NCI-H187 (cell line): Measurements from ENCODE around the gene RERE.

ENCODE experiments used
- DNase-seq, 2 experiments: peaks; one replicate each; lab custom pipeline; 2025; lab: John Stamatoyannopoulos, UW

The RERE gene

DNA sequence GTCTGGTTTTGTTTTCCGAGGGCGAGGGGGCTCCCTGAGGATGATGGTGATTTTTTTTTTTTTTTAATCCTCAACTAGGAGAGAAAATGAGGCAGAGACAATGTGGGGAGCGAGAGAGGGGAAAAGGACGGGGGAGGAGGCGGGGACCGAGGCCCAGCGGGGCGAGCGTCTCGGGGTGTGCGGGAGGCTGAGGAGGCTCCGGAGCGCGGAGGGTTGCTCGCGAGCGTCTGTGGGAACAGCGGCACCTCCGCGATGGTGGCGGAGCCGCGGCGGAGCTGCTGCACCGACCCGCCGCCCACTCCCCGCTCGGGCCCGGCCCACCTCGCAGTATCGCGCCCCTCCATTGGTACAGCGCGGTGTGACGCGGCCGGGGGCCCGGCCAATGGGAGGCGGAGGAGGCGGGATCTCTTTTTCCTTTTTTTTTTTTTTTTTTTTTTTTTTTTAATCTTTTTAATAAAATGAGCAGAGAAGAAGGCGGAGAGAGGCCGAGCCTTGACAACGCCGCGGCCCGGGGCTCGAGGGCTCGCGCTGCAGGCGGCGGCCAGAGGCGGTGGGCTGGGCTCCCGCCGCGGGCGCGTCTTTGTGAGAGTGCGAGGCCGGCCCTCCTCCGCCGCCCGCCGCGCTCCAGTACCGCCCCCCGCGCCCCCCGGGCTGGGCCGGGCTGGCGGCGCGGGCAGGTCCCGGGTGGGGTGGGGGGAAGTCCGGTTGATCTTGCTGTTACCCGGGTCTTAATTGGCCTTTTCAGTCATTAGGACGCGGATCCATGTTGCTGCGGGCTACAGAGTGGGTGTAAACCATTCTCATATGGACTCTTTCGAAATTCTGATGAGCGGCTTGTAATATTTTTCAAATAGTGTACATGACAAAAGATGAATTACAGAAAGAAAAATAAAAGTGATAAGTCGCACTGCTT is at the start of gene RERE:
Gene RERE, minus strand, starts transcription at position 229 of the 913 bp plus-strand sequence.
- peak; percentile 88 to 91 for DNase-seq

DNA sequence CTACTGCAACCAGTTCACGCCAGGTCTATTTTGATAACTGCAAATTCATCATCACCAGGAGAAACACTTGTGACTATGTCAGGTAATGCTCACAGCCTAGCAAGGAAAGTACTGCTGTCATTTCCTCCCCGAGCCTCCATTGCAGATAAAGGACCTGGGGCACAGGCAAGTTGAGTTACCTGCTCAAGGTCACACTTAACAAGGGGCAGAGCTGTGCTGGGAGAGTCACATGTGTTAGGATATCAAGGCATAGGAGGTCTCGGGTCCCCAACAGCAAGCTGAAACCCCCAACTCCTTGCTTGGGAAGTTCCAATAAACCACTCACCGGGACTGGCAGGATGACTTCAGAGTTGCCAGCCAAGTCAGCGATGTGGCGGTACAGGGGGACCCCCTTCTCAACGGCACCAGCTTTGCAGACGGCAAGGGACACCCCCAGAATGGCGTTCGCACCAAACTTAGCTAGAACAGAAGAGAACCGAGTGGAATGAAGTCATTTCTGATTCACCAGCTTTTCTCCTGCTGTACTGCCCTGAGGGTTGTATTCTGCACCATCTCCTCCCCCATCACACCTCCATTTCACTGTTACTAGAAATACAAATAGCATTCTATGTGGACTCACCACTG is 49.5 kb upstream of the RERE start:
- no peak for DNase-seq

DNA sequence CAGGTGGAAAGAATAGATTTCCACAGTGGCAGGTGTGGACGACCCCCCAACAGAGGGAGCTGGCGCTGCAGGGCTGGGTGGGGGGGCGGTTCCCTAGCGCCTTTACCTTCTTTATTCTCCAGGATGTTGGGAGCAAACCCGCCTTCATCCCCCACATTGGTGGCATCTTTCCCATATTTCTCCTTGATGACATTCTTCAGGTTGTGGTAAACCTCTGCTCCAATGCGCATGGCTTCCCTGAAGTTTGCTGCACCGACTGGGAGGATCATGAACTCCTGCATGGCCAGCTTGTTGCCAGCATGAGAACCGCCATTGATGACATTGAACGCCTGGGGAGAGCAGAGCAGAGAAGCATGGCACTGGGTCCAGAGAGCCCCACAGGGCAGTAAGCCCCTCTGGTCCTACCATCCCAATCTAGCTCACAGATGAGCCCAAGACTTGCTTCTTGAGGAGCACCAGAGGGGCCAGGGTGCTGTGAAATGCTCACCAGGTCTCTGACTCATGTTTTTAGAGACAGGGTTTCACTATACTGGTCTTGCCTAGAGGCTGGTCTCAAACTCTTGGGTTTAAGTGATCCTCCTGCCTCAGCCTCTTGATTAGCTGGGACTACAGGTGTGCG is 48.8 kb upstream of the RERE start:
- no peak for DNase-seq

DNA sequence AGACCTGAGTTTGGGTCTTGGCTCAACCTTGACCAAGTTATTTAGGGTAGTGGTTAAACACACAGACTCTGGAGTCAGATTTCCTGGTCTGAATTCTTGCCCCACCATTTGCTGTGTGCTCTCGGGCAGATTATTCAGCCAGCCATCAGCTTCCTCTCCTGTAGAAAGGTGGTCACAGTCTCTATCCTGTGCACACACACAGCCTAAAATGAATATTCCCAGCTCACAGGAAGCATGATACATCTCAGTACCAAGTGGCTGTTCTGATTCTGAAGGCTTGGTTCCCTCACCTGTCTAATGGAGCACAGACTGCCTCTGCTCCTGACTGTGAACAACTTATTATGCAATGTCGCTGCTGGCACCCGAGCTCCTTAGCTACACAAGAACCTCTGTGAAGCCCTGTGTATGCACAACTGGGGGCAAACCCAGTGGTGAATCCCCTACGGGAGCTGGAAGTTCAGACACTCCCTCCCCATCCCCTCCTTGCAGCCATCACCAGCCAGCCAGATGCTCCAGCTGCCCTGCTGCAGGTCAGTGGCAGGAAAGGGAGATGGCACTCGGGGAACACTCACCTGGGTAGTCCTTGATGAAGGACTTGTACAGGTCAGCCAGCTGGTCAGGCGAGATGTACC is 47.4 kb upstream of the RERE start:
- DNase-seq: no peak

DNA sequence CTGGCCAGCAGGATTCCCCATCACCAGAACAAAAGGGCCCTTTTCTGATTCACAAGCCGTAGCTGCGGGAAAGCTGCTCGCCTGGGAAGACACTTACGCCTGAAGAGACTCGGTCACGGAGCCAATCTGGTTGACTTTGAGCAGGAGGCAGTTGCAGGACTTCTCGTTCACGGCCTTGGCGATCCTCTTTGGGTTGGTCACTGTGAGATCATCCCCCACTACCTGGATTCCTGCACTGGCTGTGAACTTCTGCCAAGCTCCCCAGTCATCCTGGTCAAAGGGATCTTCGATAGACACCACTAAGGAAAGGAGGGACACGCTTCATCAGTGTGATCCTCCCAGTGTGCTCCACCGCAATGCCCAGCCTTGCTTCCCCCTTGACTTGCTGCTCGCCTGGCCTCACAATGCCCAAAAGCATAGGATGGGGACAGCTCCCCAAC is 46.4 kb upstream of the RERE start:
- DNase-seq: no peak

DNA sequence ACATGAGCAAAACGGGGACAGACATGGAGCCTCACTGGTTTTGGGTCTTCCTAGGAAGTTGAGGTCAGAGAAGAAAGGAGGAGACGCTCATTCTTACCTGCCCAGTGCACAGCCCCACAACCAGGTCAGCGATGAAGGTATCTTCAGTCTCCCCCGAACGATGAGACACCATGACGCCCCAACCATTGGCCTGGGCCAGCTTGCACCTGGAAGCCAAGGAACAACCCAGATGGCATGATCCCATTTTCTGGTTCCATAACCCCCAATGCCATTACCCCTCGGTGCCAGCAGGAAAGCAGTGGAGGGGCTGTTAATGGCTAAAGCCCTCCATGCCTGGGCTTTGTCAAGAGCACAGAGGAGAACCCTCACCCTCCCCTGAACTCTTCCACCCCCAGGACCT is 45.7 kb upstream of the RERE start:
- no peak for DNase-seq

DNA sequence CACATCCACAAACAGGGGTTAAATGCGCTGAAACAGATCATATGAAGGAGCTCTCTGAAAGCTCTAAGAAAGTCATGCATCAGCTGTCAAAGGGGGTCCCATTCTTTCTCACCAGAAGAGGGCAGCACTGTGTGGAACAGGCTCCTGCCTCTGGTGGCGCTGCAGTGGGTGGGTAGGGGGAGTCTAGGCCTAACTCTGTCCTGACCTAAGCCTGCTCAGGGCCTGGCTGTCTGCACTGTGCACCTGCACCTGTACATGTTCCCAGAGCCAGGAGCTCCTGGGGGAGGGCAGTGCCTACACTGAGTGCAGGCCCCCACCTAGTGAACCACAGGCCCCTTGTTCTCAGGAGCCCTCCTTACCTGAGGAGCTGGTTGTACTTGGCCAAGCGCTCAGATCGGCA is 45.1 kb upstream of the RERE start:
- no peak for DNase-seq

DNA sequence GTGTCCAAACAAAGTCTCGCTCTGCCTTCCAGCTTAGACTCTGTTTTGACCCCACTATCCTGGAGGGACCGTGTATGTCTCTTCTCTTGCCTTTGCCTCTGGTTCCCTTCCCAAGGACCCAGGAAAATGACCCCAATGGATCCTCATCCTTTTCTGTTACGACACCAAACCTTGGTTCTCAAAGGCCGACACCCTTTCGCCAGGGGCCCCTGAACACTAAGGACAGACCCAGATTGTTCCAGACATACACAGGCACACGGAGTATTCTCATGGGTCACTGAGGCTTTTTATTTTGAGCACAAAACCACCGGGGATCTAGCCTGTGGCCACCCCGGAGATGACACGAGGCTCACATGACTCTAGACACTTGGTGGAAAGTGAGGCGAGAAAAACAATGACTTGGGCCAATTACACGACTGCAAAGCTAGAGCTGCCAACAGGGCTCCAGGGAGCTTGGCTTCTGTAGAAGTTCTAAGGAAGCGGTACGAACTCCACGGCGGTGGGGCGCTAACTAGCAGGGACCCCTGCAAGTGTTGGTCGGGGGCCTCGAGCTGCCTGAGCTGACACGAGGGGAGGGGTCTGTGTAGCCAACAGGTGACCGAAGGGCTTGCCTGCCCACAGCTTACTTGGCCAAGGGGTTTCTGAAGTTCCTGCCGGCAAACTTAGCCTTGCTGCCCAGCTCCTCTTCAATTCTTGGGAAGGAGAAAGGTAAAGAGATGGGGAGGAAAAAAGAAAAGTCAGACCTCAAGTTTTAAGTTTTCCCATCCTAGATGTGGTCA is 43.5 kb upstream of the RERE start:
- no peak for DNase-seq

DNA sequence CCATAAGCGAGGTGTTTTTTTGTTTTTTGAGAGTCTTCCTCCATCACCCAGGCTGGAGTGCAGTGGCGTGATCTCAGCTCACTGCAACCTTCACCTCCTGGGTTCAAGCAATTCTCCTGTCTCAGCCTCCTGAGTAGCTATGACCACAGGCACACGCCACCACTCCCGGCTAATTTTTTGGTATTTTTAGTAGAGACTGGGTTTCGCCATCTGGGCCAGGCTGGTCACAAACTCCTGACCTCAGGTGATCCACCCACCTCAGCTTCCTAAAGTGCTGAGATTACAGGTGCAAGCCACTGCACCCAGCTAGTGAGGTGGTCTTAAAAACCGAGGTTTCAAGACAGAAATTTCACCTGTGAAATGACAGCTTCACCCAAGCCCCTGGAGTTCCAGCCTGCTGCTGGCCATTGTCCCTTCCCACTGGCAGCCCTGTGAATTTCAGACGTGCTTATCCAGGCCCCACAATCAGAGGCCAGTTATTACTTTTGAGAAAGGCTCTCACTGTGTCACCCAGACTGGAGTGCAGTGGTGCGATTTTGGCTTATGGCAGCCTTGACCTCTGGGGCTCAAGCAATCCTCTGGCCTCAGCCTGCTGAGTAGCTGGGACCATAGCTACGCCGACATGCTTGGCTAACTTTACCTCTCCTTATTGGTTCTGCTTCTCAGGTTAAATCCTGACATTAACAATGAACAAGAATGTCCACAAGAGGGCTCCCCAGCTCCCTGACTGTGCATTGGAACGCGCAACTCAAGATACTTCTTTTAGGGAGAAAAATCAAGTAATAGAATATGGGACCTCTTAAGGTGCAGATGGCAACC is 41.7 kb upstream of the RERE start:
- DNase-seq: no peak

DNA sequence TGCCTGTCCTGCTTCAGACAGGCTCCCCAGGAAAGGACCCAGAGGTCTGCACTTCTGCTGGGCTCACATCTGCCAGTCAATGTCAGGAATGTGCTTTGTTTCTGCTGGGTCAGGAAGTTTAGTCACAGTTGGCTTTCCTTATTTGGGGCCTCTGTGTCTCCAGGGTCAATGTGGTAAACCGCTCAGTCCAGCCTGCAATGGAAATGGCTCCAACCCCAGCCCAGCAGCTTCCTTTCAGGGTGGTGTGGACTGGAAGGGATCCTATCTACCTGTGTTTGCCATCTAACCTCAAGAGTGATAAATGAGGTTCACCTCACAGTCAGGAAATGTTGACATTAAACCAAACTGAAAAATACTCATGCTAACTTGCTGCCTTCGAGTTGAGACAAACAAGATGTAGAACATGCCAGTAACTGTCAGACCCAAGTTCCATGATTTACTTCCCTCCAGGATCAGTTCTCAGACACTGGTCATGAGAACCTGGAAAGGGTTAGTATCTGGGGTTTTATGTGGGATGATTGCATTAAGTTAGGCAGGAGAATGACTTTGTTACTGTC is 40.8 kb upstream of the RERE start:
- DNase-seq: no peak

DNA sequence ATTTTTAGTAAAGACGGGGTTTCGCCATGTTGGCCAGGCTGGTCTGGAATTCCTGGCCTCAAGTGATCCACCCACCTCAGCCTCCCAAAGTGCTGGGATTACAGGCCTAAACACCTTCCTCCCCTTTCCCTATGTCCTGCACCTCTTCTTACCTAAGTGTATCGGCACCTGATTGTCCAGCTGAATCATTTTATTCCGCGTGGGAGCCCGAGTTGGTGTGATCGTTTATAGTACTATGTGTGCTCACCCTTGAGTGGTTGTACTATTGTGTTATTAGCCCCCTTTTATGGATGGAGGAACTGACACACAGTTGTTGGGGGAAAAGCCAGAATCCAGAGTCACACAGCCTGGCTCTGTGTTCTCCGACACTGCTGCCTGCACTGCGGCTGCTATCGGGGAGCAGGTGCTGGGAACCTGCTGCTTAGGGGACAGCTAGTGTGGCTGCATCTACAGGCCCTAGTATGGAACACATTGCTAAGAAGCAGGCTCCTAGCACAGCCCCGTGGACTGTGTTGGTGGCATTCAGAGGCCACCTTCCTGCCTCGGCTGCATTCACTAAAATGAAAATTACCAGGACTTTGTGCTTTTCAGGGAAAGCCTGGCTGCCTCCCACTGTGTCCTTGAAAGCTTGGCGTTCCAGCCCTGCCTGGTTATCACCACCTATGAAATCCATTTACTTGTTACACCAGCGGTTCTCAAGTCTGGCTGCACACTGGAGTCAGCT is 39.4 kb upstream of the RERE start:
- DNase-seq: no peak

DNA sequence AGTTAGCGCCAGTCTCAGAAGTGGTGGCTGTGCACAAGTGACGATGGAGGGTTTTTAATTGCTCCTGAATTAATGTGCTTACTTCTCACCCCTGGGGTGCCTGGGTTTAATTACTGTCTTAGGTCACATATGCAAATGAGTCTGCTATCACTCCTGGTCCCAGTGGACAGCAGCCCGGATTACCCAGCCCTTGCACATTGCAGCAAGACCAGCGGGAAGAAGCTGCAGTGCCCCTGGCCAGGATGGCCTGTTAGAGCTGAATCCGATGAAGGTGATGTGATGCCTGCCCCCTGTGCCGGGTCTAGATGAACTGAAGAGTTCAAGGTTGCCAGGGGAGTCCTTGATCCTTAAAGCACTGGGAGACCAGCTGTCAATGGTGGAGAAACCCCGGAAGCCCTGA is 36.8 kb upstream of the RERE start:
- DNase-seq: no peak

DNA sequence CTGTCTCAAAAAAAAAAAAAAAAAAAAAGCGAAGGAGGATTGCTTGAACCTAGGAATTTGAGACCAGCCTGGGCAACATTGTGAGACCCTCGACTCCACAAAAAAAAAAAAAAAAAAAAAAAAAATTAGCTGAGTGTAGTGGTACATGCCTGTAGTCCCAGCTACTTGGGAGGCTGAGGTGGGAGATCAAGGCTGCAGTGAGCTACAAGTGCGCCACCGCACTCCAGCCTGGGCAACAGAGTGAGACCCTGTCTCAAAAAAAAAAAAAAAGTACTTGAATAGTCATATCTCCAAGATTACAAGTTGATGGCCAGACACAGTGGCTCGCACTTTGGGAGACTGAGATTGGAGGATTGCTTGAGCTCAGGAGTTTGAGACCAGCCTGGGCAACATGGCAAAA is 33.6 kb upstream of the RERE start:
- no peak for DNase-seq

DNA sequence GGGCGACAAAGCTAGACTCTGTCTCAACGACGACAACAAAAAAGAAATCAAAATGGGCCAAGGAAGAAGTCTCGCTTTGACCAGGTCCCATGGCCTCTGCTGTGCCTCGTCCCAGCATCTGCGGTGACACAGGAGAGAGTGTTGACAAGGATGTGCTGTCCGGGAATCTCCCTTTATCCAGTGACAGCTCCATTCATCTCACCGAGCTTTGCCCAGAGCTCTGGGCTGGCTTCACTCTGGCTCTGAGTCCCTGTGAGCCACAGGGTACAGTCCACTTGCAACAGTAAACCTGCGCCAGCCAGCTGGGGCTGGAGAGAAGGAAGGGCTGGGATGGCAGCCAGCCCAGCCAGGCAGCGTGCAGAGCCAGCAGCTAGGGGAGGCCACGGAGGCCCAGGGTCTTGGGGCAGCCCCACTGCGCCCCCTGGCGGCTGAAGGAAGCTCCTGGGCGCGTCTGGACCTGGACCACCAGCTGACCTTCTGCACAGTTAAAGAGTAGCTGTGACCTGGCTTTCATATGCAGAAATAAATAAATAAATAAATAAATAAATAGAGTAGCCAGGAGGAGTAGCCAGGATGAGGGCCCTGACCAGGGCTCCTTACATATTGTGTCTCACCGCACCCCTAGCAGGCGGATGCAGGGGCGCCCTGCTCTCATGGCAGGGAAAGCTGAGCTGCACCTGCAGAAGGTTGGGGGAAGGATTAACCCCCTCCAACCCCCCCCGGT is 31.4 kb upstream of the RERE start:
- DNase-seq: peak; percentile 76 to 92

DNA sequence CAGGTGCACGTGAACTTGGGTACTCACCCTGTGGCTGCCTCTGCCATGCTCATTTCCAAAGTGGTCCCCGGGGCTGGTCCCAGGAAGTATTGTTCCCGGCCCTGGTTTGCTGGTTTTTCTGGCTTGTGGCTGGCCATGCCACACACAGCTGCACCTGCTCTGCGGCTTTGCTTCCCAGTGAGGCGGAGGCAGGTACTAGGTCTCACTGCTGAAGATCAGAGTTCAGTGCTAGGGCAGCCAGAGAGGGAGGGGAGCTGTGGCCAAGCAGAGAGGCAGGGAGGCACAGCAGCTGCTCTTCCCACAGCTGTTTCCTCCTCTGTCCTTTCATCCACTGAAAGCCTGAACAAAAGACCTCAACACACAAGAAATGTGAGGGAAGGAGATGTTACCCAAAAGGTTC is 30.6 kb upstream of the RERE start:
- peak in 1 of 2 experiments; percentile 18 for DNase-seq

DNA sequence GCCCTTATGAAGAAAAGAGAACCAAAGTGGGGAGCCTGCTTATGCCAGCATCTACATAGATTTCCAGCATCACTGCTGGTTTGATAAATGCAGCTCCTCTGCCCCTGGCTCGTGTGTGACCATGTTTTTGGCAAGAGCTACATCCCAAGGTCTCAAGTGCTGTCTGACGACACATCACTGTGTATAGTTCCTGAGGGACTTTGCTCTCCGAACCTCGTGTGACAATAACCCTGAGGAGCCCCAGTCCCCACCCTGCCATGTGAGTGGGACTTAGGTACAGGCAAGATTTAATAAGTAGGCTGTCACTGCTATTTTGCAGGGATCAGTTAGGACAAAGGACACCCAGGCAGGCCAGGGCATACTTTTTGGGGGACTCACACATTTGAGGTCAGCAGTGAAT is 28.8 kb upstream of the RERE start:
- DNase-seq: no peak

DNA sequence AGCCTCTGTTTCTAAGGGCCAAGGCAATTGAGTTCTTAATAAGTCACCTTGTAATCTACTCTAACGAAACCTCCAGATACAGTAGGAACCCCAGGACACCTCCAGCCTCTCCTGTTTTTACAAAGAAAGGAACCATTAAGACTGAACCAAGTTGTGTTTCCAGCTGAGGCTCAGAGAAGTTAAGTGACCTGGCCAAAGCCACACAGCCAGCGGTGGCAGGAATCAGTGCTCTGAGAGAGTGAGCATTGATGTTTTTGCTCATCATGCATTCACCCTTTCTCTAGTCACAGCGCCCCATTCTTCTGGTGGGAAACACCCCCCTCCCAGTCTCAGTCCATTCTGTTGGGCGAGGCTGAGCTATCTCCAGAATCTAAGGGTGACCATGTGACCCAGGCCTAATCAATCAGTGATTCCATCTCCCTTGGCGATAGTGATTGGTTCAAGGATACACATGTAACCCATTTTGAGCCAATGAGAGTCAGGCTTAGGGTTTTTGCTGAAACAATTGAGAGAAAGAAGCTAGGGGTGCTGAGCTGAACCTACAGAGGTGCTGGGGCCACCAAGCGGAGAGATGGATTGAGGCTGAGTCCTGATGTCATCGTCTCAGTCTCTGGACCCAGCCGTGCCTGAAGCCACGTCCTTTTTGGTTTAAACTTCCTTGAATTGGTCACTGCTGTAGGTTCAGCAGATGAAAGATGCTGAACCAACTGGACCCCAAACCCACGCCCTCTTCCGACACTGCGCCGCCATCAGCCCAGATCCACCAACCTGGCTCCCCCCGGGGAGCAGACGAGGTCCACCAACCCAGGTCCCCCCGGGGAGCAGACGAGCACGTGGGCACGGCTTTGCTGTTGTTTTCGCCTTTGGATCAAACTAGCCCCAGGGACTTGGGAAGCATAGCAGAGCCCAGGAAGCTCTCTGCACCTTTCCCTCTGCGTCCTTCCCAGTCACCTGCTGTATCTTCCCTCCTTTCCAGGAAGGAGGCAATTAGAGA is 28.0 kb upstream of the RERE start:
- DNase-seq: no peak

DNA sequence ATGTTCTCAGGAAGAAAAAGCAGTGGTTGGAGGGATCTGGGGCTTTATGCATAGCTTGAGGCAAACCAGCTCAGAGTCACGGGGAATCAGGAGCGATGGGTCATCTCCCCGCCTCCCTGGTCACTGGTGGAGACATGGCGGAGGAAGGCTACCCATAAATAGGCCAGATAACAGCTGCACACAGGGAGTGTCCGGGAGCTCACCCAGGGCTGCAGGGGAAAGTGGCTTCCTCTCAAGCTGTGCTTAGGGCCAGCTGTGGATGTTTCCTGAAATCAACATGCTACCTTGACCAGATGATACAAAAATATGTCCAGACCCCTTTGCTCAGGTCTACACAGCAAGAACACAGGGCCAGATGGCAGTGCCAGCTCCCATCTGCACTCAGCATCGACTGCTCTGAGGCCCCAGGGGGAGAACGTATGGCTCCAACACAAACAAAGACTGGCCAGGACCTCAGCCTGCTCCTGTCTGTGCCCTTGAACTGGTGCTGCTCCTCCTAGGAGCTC is 27.1 kb upstream of the RERE start:
- no peak for DNase-seq
